BJ (cell line): ENCODE measurements around the gene ACSL3. TPM values are rescaled to one million over a fixed set of nuclear protein-coding genes. Genes with fewer than 3 reads are reported as not detected.

Experiments used
- CTCF ChIA-PET: fragments of 350-600 bp; formaldehyde crosslinking; extraction: SDS; loops from one replicate; lab custom pipeline; 2021; ENCODE audit warnings: antibody characterized with exemption, inconsistent platforms; lab: Yijun Ruan, JAX
- POLR2A ChIA-PET: fragments of 300-600 bp; sonication (Branson Sonifier 250); formaldehyde crosslinking; extraction: SDS; loops from one replicate; lab custom pipeline; 2021; ENCODE audit warnings: antibody characterized with exemption; lab: Charles Lee
- DNase-seq: peaks from one replicate; pipeline ENCODE4 v3.0.0-alpha.2; 2011; ENCODE audit warnings: low read depth
- H3K27me3 ChIP-seq: 2 replicates; pipeline ENCODE4 v1.6.0; 2011; ENCODE audit warnings: low read length; ENCODE audit not compliant: control insufficient read depth, insufficient read depth
- H3K36me3 ChIP-seq: 2 replicates; pipeline ENCODE4 v1.5.1; 2011; ENCODE audit warnings: low read length; ENCODE audit not compliant: control insufficient read depth, insufficient read depth
- H3K4me3 ChIP-seq: 2 replicates; pipeline ENCODE4 v1.5.1; 2011; ENCODE audit warnings: low read depth, mild to moderate bottlenecking, control low read depth, low read length
- CTCF ChIP-seq: IDR thresholded peaks from 2 replicates; pipeline ENCODE4 v1.5.1; 2011; ENCODE audit warnings: low read depth, mild to moderate bottlenecking, control low read depth, inconsistent platforms, low read length, moderate library complexity; ENCODE audit not compliant: insufficient read depth
- polyA plus RNA-seq: library from polyadenylated mRNA; depleted of rRNA; stranded (reverse); fragments of >200 nt; gene quantifications from 2 replicates; pipeline ENCODE4 v1.2.3, GENCODE V29; 2011

Gene ACSL3
- polyA plus RNA-seq, 1 experiment: 46.3 TPM

- POLR2A ChIA-PET: no interaction called here
- CTCF ChIA-PET: interaction anchor here (0.6 to 1.9 kb wide), 6 partner anchors 8 to 241 kb away, joined by 4 to 10 read pairs (median 4); no protein-coding TSS in a partner anchor
- no peak for DNase-seq
- H3K27me3 ChIP-seq: no peaks in the 10 kb centered on the region
- H3K36me3 ChIP-seq: peaks cover 10% of the 10 kb centered on the region
- no peak overlapping the region for H3K4me3 ChIP-seq
- TF ChIP-seq CTCF: no peak
Observed at GRCh38 chr2:222931659-222932058, 70.8 kb downstream of the ACSL3 start.

- no peak for DNase-seq
- POLR2A ChIA-PET: no interaction called here
- H3K4me3 ChIP-seq: no peak overlapping the region
- CTCF ChIA-PET: interaction anchor here (0.8 to 1.1 kb wide), 2 partner anchors 14 to 26 kb away, joined by 3 read pairs; no protein-coding TSS in a partner anchor
- no peaks in the 10 kb centered on the region for H3K27me3 ChIP-seq
- peaks cover 8% of the 10 kb centered on the region for H3K36me3 ChIP-seq
- no peak for TF ChIP-seq CTCF
Observed at GRCh38 chr2:222933458-222933857, 72.6 kb downstream of the ACSL3 start.

GRCh38 chr2:222935688-222936298, 75.0 kb downstream of the ACSL3 start:
- Histone ChIP-seq H3K36me3 (peaks cover 8% of the 10 kb centered on the region), H3K27me3 (no peaks in the 10 kb centered on the region), H3K4me3 (no peak overlapping the region)
- no peak for DNase-seq
- ChIA-PET POLR2A (no interaction called here), CTCF (interaction anchor here (1.2 to 1.3 kb wide), 2 partner anchors 24 to 30 kb away, joined by 4 read pairs; no protein-coding TSS in a partner anchor)
- no peak for TF ChIP-seq CTCF

- DNase-seq: no peak
- POLR2A ChIA-PET: no interaction called here
- Histone ChIP-seq H3K36me3 (peaks cover 4% of the 10 kb centered on the region), H3K27me3 (no peaks in the 10 kb centered on the region), H3K4me3 (no peak overlapping the region)
- no peak for TF ChIP-seq CTCF
- CTCF ChIA-PET: no interaction called here
Observed at GRCh38 chr2:222936705-222937104, 75.9 kb downstream of the ACSL3 start.

GRCh38 chr2:222938327-222938726, 77.5 kb downstream of the ACSL3 start:
- DNase-seq: no peak
- Histone ChIP-seq H3K4me3 (no peak overlapping the region), H3K27me3 (no peaks in the 10 kb centered on the region), H3K36me3 (peaks cover 2% of the 10 kb centered on the region)
- ChIA-PET CTCF (interaction anchor here (1.0 to 2.8 kb wide), 9 partner anchors 7 to 289 kb away, joined by 3 to 18 read pairs (median 8); no protein-coding TSS in a partner anchor), POLR2A (no interaction called here)
- TF ChIP-seq CTCF: no peak
